H1 (cell line): Measurements from ENCODE around the gene DSCAM. TPM values are rescaled to one million over a fixed set of nuclear protein-coding genes. Genes with fewer than 3 reads are reported as not detected.

ENCODE experiments used
- CTCF ChIA-PET: fragments of 300-600 bp; sonication (Branson Sonifier 250); formaldehyde crosslinking; loops from one replicate; lab custom pipeline; 2021; ENCODE audit not compliant: partially characterized antibody; lab: Charles Lee
- POLR2A ChIA-PET: fragments of 300-600 bp; sonication (Branson Sonifier 250); formaldehyde crosslinking; loops from one replicate; lab custom pipeline; 2021; ENCODE audit warnings: inconsistent platforms; ENCODE audit not compliant: partially characterized antibody; lab: Charles Lee
- DNase-seq, 2 experiments: peaks; one replicate each; pipeline versions ENCODE4 v3.0.0 to v3.0.0-alpha.2; 2010 to 2022; ENCODE audit warnings: low spot score in 2 of 2, low read depth in 1 of 2, mixed read lengths in 1 of 2
- FAIRE-seq: peaks from 2 replicates; lab custom pipeline; 2011; peaks lifted over from hg19 to GRCh38; lab: Jason Lieb, UNC
- H2AFZ ChIP-seq: 2 replicates; pipeline ENCODE4 v1.8.1; 2012; ENCODE audit warnings: low read length, inconsistent platforms
- H2AK5ac ChIP-seq: 2 replicates; pipeline ENCODE4 v1.6.1; 2013; ENCODE audit warnings: low read depth, low read length
- H2BK120ac ChIP-seq: replicated peaks from 2 replicates; pipeline ENCODE3; 2013; ENCODE audit warnings: low read depth, low read length, inconsistent platforms
- H2BK12ac ChIP-seq: 2 replicates; pipeline ENCODE4 v1.6.1; 2013; ENCODE audit warnings: low read depth, low read length
- H2BK15ac ChIP-seq: 2 replicates; pipeline ENCODE4 v1.6.1; 2013; ENCODE audit warnings: low read length
- H2BK20ac ChIP-seq: 2 replicates; pipeline ENCODE4 v1.6.1; 2013; ENCODE audit warnings: low read length
- H2BK5ac ChIP-seq: 2 replicates; pipeline ENCODE4 v1.6.1; 2013; ENCODE audit warnings: low read depth, low read length
- H3K14ac ChIP-seq: 2 replicates; pipeline ENCODE4 v1.6.1; 2013; ENCODE audit warnings: inconsistent platforms; ENCODE audit not compliant: insufficient read length
- H3K18ac ChIP-seq: 2 replicates; pipeline ENCODE4 v1.6.1; 2013; ENCODE audit warnings: low read length; ENCODE audit errors: extremely low read depth
- H3K23ac ChIP-seq: 2 replicates; pipeline ENCODE4 v1.6.1; 2013; ENCODE audit warnings: inconsistent platforms; ENCODE audit not compliant: insufficient read length
- H3K23me2 ChIP-seq: 2 replicates; pipeline ENCODE4 v1.6.1; 2013; ENCODE audit warnings: low read depth, low read length
- H3K27ac ChIP-seq: 2 replicates; pipeline ENCODE4 v1.6.1; 2011; ENCODE audit warnings: low read depth, low read length, inconsistent platforms
- H3K27me3 ChIP-seq, 4 experiments: replicated peaks in 1 of 4; 1 replicate in 1 of 4; 2 replicates in 3 of 4; pipeline versions ENCODE4 v1.6.1 to v1.8.1; 2011 to 2013; ENCODE audit warnings: low read length in 3 of 4, mild to moderate bottlenecking in 3 of 4, inconsistent platforms in 2 of 4, mixed read lengths in 2 of 4, moderate library complexity in 1 of 4; ENCODE audit not compliant: control insufficient read depth in 3 of 4, insufficient read depth in 3 of 4; ENCODE audit errors: extremely low read depth in 1 of 4
- H3K36me3 ChIP-seq, 4 experiments: 2 replicates each; pipeline versions ENCODE4 v1.6.1 to v1.8.1; 2011 to 2013; ENCODE audit warnings: mild to moderate bottlenecking in 4 of 4, low read length in 3 of 4, moderate library complexity in 2 of 4, control low read depth in 1 of 4, inconsistent platforms in 1 of 4; ENCODE audit not compliant: insufficient read depth in 4 of 4, control insufficient read depth in 2 of 4
- H3K4ac ChIP-seq: replicated peaks from 2 replicates; pipeline ENCODE3; 2013; ENCODE audit warnings: low read length, low read depth, mixed read lengths, inconsistent platforms; ENCODE audit not compliant: insufficient read length
- H3K4me1 ChIP-seq, 4 experiments: replicated peaks in 1 of 4; 1 replicate in 1 of 4; 2 replicates in 3 of 4; pipeline versions ENCODE4 v1.6.1 to v1.8.1; 2011 to 2013; ENCODE audit warnings: low read length in 3 of 4, inconsistent platforms in 2 of 4, mixed read lengths in 1 of 4; ENCODE audit not compliant: insufficient read depth in 4 of 4, control insufficient read depth in 3 of 4
- H3K4me2 ChIP-seq, 2 experiments: 2 replicates each; pipeline versions ENCODE4 v1.6.1 to v1.8.1; 2011 to 2013; ENCODE audit warnings: low read depth in 2 of 2, low read length in 2 of 2, control low read depth in 1 of 2, inconsistent platforms in 1 of 2, mild to moderate bottlenecking in 1 of 2; ENCODE audit not compliant: insufficient read depth in 1 of 2
- H3K4me3 ChIP-seq, 4 experiments: fragments of 200-600, 300-600 bp in 1 of 4; sonication (generic), shearing (Covaris generic), sonication (Bioruptor Twin) in 1 of 4; 2 replicates each; pipeline versions ENCODE4 v1.5.1 to v1.8.1; 2011 to 2016; ENCODE audit warnings: low read length in 4 of 4, low read depth in 3 of 4, control low read depth in 2 of 4, inconsistent platforms in 2 of 4, mild to moderate bottlenecking in 2 of 4, mixed read lengths in 1 of 4, moderate library complexity in 1 of 4; ENCODE audit not compliant: insufficient read depth in 2 of 4; ENCODE audit errors: extremely low read depth in 1 of 4
- H3K56ac ChIP-seq: replicated peaks from 2 replicates; pipeline ENCODE3; 2013; ENCODE audit warnings: low read depth, mild to moderate bottlenecking, mixed read lengths, low read length, inconsistent platforms; ENCODE audit not compliant: insufficient read length
- H3K79me1 ChIP-seq: 2 replicates; pipeline ENCODE4 v1.6.1; 2013; ENCODE audit warnings: low read depth, low read length, control low read depth
- H3K79me2 ChIP-seq, 2 experiments: 2 replicates each; pipeline versions ENCODE4 v1.6.1 to v1.8.1; 2012 to 2013; ENCODE audit warnings: low read length in 2 of 2, mild to moderate bottlenecking in 2 of 2, inconsistent platforms in 1 of 2; ENCODE audit not compliant: insufficient read depth in 2 of 2, control insufficient read depth in 1 of 2
- H3K9ac ChIP-seq, 4 experiments: replicated peaks in 1 of 4; 1 replicate in 1 of 4; 2 replicates in 3 of 4; pipeline versions ENCODE4 v1.6.1 to v1.8.1; 2011 to 2013; ENCODE audit warnings: low read depth in 3 of 4, low read length in 3 of 4, control low read depth in 2 of 4, mild to moderate bottlenecking in 2 of 4, moderate library complexity in 2 of 4, inconsistent platforms in 1 of 4; ENCODE audit errors: extremely low read depth in 1 of 4
- H3K9me3 ChIP-seq, 2 experiments: 2 replicates each; pipeline versions ENCODE4 v1.6.1 to v1.8.1; 2012 to 2013; ENCODE audit warnings: mild to moderate bottlenecking in 2 of 2, moderate library complexity in 2 of 2, control low read depth in 1 of 2, inconsistent platforms in 1 of 2, low read depth in 1 of 2, low read length in 1 of 2, mixed read lengths in 1 of 2; ENCODE audit not compliant: insufficient read depth in 2 of 2
- H4K20me1 ChIP-seq, 2 experiments: replicated peaks in 1 of 2; 2 replicates each; pipeline versions ENCODE3 to v1.8.1; 2011 to 2013; ENCODE audit warnings: inconsistent platforms in 2 of 2, low read length in 2 of 2, mild to moderate bottlenecking in 1 of 2; ENCODE audit not compliant: insufficient read depth in 2 of 2, control insufficient read depth in 1 of 2
- H4K5ac ChIP-seq: 2 replicates; pipeline ENCODE4 v1.6.1; 2013; ENCODE audit warnings: low read length, low read depth, mixed read lengths, inconsistent platforms; ENCODE audit not compliant: insufficient read length
- H4K8ac ChIP-seq: 2 replicates; pipeline ENCODE4 v1.8.0; 2013; ENCODE audit warnings: mild to moderate bottlenecking, moderate library complexity, low read length, inconsistent platforms; ENCODE audit not compliant: insufficient read depth; ENCODE audit errors: extremely low read depth
- H4K91ac ChIP-seq: replicated peaks from 2 replicates; pipeline ENCODE3; 2013; ENCODE audit warnings: low read length, mixed read lengths, inconsistent platforms; ENCODE audit not compliant: insufficient read length
- CBX8 ChIP-seq: fragments of 300-800, 300-1000 bp; sonication (generic); IDR thresholded peaks from 2 replicates; pipeline ENCODE4 v1.7.1; 2016; ENCODE audit warnings: low read depth, low read length, borderline replicate concordance
- EP300 ChIP-seq, 2 experiments: IDR thresholded peaks; 1 replicate in 1 of 2; 2 replicates in 1 of 2; pipeline ENCODE4 v1.6.1; 2011 to 2012; ENCODE audit warnings: low read depth in 2 of 2, low read length in 2 of 2, mild to moderate bottlenecking in 2 of 2, borderline replicate concordance in 1 of 2, inconsistent platforms in 1 of 2, moderate library complexity in 1 of 2
- JUND ChIP-seq: IDR thresholded peaks from 2 replicates; pipeline ENCODE4 v1.6.1; 2011; ENCODE audit warnings: mild to moderate bottlenecking, improper control_type of control experiment, low read length
- KDM4A ChIP-seq: IDR thresholded peaks from one replicate; pipeline ENCODE4 v1.7.1; 2012; ENCODE audit warnings: low read depth, mild to moderate bottlenecking, moderate library complexity, low read length, inconsistent platforms; ENCODE audit not compliant: severe bottlenecking
- NRF1 ChIP-seq: IDR thresholded peaks from 2 replicates; pipeline ENCODE4 v1.6.1; 2011; ENCODE audit warnings: mild to moderate bottlenecking, low read depth, low read length, improper control_type of control experiment
- RFX5 ChIP-seq: IDR thresholded peaks from 2 replicates; pipeline ENCODE4 v1.6.1; 2011; ENCODE audit warnings: low read depth, low read length, improper control_type of control experiment, borderline replicate concordance
- SP1 ChIP-seq: IDR thresholded peaks from 2 replicates; pipeline ENCODE4 v1.6.1; 2011; ENCODE audit warnings: low read depth, low read length
- YY1 ChIP-seq: IDR thresholded peaks from 2 replicates; pipeline ENCODE4 v1.6.1; 2011; ENCODE audit warnings: low read depth, mild to moderate bottlenecking, low read length
- ZNF274 ChIP-seq: IDR thresholded peaks from 2 replicates; pipeline ENCODE4 v1.7.0; 2012; ENCODE audit warnings: low read length, borderline replicate concordance; ENCODE audit errors: extremely low read depth
- WGBS, 2 experiments: shearing (Covaris generic) in 1 of 2; methylation state at CpG; one replicate each; pipeline versions ENCODE4 v1.1.6 to v1.1.7; 2013 to 2015; ENCODE audit warnings: low lambda C conversion rate in 2 of 2, mixed read lengths in 2 of 2, inconsistent platforms in 1 of 2, low coverage in 1 of 2, missing lambda C conversion rate in 1 of 2; ENCODE audit not compliant: insufficient replicate concordance in 2 of 2, insufficient coverage in 1 of 2, insufficient read length in 1 of 2; ENCODE audit errors: extremely low coverage in 1 of 2, missing lambda C conversion rate in 1 of 2; 5-methylcytosine and 5-hydroxymethylcytosine counted together
- polyA plus RNA-seq, 7 experiments: library from polyadenylated mRNA; depleted of rRNA in 3 of 7; stranded (reverse) in 5 of 7; unstranded in 2 of 7; fragments of >200 nt in 5 of 7; fragments of 200-250 nt in 2 of 7; gene quantifications; 1 replicate in 5 of 7; 2 replicates in 1 of 7; 4 replicates in 1 of 7; pipeline versions ENCODE4 v1.2.1 to v1.2.3, GENCODE V29; 2011 to 2013; ENCODE audit warnings: missing spikeins in 2 of 7, mixed read lengths in 2 of 7
- total RNA-seq: library from RNA; stranded (reverse); fragmentation: NEBNext Ultra II Directional; extraction: Animal tissue kit (Norgen Biotek cat#: 25700); gene quantifications from 2 replicates; pipeline ENCODE4 v1.2.1, GENCODE V29; 2021
- TF ChIP-seq, protein P1 (sequence below): IDR thresholded peaks from 2 replicates; pipeline ENCODE4 v1.6.1; 2012; ENCODE audit warnings: inconsistent platforms

The DSCAM gene
- total and polyA plus RNA-seq, 2 of the 8 experiments (the other 6 are each of a cell fraction or from before 2014, with no cell fraction given), result 0.02 to 0.15 TPM

DNA sequence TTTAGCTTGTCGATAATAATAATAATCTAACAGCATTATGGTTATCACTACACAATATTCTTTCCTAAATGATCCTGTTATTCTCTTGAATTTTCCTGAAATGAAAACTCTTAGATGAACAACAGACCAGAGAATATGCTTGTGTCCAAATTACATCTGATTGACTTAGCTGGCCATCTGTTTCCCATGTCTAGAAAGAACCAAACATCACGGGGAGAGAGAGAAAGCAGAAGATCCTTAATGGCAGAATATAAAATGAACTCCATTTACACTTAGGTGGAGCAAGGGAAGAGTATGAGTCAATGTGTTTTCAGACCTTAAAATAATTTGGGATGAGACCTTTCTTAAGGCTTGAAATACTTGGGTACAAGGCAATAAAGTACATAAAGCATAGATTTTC, 162.2 kb downstream of the DSCAM start:
- 81% methylated on average over 2 of the region's 2 CpGs; no CpG with 5 or more reads in 1 of the 2 experiments for WGBS, 2 experiments
- Histone ChIP-seq H3K27ac (no peak overlapping the region), H2BK120ac (no peak overlapping the region), H3K9ac (no peak overlapping the region), H2BK5ac (no peak overlapping the region), H3K9me3 (no peaks in the 10 kb centered on the region), H3K23me2 (peaks cover 4% of the 10 kb centered on the region; the same call in 1 of the 2 replicates), H3K56ac (no peak overlapping the region), H2BK12ac (no peak overlapping the region), H3K79me1 (no peaks in the 10 kb centered on the region), H3K14ac (no peak overlapping the region), H3K18ac (no peak overlapping the region), H4K8ac (no peak overlapping the region), H3K4me1 (peaks cover 0 to 8% (median 6%) of the 10 kb centered on the region in 4 experiments; a peak in 5 of 7 replicates), H3K79me2 (no peaks in the 10 kb centered on the region), H2BK20ac (no peak overlapping the region), H3K27me3 (no peaks in the 10 kb centered on the region), H4K91ac (no peak overlapping the region), H3K4ac (no peak overlapping the region), H2BK15ac (no peak overlapping the region), H3K4me2 (no peak overlapping the region), H4K5ac (no peak overlapping the region), H3K4me3 (no peak overlapping the region), H2AFZ (no peak overlapping the region), H4K20me1 (peaks cover 0 to 4% of the 10 kb centered on the region in 2 experiments), H3K36me3 (no peaks in the 10 kb centered on the region), H2AK5ac (no peak overlapping the region), H3K23ac (no peak overlapping the region)
- no peak for FAIRE-seq
- no peak for DNase-seq
- TF ChIP-seq ZNF274 (no peak), RFX5 (no peak), SP1 (no peak), NRF1 (no peak), KDM4A (no peak), JUND (no peak), YY1 (no peak), CBX8 (no peak), EP300 (IDR thresholded peaks at IDR 0.05; ENCODE audit: borderline replicate concordance in 1 of 2, low read depth in 2 of 2, low read length in 2 of 2) (no peak)
- TF ChIP-seq, protein P1, sequence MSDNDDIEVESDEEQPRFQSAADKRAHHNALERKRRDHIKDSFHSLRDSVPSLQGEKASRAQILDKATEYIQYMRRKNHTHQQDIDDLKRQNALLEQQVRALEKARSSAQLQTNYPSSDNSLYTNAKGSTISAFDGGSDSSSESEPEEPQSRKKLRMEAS, result no peak
- POLR2A ChIA-PET, result no interaction called here
- CTCF ChIA-PET, result no interaction called here
